OCI-LY3 (cell line): ENCODE results near the gene PXDN.

Experiments used
- H2AFZ ChIP-seq: fragments of 200-600, 300-600 bp; shearing (Covaris generic); 2 replicates; pipeline ENCODE4 v1.6.0; 2014; ENCODE audit warnings: antibody characterized with exemption, low read depth, low read length
- H3K27ac ChIP-seq: fragments of 200-600, 300-600 bp; sonication (generic); 2 replicates; pipeline ENCODE4 v1.5.1; 2014; ENCODE audit warnings: mild to moderate bottlenecking, low read length, moderate library complexity, mixed read lengths
- H3K27me3 ChIP-seq: fragments of 200-600, 300-600 bp; sonication (generic); 2 replicates; pipeline ENCODE4 v1.6.1; 2014; ENCODE audit warnings: low read depth, low read length, mixed read lengths
- H3K36me3 ChIP-seq: fragments of 200-600, 300-600 bp; sonication (generic); replicated peaks from 2 replicates; pipeline ENCODE3; 2014; ENCODE audit warnings: low read depth, low read length, mixed read lengths
- H3K4me1 ChIP-seq: fragments of 300-600, 200-600 bp; sonication (generic); 2 replicates; pipeline ENCODE4 v1.6.1; 2014; ENCODE audit warnings: low read length, mixed read lengths
- H3K4me2 ChIP-seq: fragments of 200-600, 300-600 bp; sonication (generic); 2 replicates; pipeline ENCODE4 v1.6.1; 2014; ENCODE audit warnings: low read length, mixed read lengths
- H3K4me3 ChIP-seq: fragments of 300-600, 200-600 bp; sonication (generic); 2 replicates; pipeline ENCODE4 v1.5.1; 2014; ENCODE audit warnings: antibody characterized with exemption, mild to moderate bottlenecking, low read length, moderate library complexity
- H3K79me2 ChIP-seq: fragments of 300-600, 200-600 bp; shearing (Covaris generic); 2 replicates; pipeline ENCODE4 v1.6.1; 2014; ENCODE audit warnings: mild to moderate bottlenecking, low read length, mixed read lengths
- H3K9ac ChIP-seq: fragments of 300-600, 200-600 bp; shearing (Covaris generic); 2 replicates; pipeline ENCODE4 v1.6.0; 2014; ENCODE audit warnings: mild to moderate bottlenecking, low read length, moderate library complexity
- H3K9me3 ChIP-seq: fragments of 200-600, 300-600 bp; shearing (Covaris generic); 2 replicates; pipeline ENCODE4 v1.6.1; 2014; ENCODE audit warnings: low read length, mixed read lengths; ENCODE audit not compliant: insufficient read depth
- H4K20me1 ChIP-seq: fragments of 200-600, 300-600 bp; sonication (generic); 2 replicates; pipeline ENCODE4 v1.6.1; 2016; ENCODE audit warnings: low read length, mixed read lengths; ENCODE audit not compliant: insufficient read depth
- EZH2phosphoT487 ChIP-seq: fragments of 200-600 bp; shearing (Covaris generic); IDR thresholded peaks from 2 replicates; pipeline ENCODE4 v1.6.1; 2018; ENCODE audit warnings: antibody characterized with exemption, mixed run types, low read depth
- TF ChIP-seq, protein P1 (sequence below): fragments of 200-600, 300-600 bp; sonication (generic); IDR thresholded peaks from 2 replicates; pipeline ENCODE4 v1.5.1; 2014; ENCODE audit warnings: antibody characterized with exemption, low read length, low read depth

PXDN gene

DNA sequence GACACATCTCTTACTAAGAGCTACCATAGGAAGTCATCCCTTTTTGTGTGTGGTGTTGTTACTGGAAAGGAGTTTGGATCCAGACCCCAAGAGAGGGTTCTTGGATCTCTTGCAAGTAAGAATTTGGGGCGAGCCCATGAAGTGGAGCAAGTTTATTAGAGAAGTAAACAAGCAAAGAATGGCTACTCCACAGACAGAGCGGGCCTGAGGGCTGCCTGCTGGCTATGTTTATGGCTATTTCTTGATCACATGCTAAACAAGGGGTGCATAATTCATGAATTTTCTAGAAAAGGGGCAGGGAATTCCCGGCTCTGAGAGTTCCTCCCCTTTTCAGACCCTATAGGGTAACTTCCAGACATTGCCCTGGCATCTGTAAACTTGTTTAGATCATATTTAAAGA lies 30.6 kb upstream of the PXDN start:
- no peak overlapping the region for H2AFZ ChIP-seq
- no peak overlapping the region for H3K9ac ChIP-seq
- no peak overlapping the region for H3K27ac ChIP-seq
- no peaks in the 10 kb centered on the region for H4K20me1 ChIP-seq
- H3K4me3 ChIP-seq, result no peak overlapping the region
- TF ChIP-seq EZH2phosphoT487, result no peak
- H3K27me3 ChIP-seq, result peaks cover 14% of the 10 kb centered on the region
- H3K9me3 ChIP-seq, result no peaks in the 10 kb centered on the region
- no peak overlapping the region for H3K4me2 ChIP-seq
- no peaks in the 10 kb centered on the region for H3K79me2 ChIP-seq
- H3K4me1 ChIP-seq, result peaks cover 2% of the 10 kb centered on the region
- no peaks in the 10 kb centered on the region for H3K36me3 ChIP-seq

DNA sequence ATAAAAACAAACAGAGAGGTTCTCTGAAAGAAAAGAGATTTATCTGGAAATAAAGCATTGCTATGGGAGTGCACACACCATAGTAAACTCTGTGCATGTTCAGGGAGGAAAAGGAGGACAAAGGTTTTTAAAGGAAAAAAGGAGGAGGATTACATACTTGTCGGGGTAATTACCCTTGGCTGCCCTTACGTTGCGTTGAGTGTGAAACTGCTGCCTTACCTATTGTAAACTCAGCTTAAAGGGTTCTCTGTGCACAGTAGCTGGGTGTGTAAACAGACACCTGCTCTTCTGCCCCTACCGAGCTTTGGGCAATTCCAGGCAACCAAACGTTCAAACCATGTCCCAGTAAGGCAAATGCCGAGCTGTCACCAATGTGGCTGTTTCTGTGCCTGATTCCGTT lies 29.6 kb upstream of the PXDN start:
- Histone ChIP-seq H3K27ac (no peak overlapping the region), H3K4me3 (no peak overlapping the region), H4K20me1 (no peaks in the 10 kb centered on the region), H3K79me2 (no peaks in the 10 kb centered on the region), H3K4me1 (peaks cover 10% of the 10 kb centered on the region), H2AFZ (no peak overlapping the region), H3K4me2 (no peak overlapping the region), H3K27me3 (peaks cover 12% of the 10 kb centered on the region), H3K36me3 (no peaks in the 10 kb centered on the region), H3K9ac (no peak overlapping the region), H3K9me3 (no peaks in the 10 kb centered on the region)
- no peak for TF ChIP-seq EZH2phosphoT487
- TF ChIP-seq, protein P1, sequence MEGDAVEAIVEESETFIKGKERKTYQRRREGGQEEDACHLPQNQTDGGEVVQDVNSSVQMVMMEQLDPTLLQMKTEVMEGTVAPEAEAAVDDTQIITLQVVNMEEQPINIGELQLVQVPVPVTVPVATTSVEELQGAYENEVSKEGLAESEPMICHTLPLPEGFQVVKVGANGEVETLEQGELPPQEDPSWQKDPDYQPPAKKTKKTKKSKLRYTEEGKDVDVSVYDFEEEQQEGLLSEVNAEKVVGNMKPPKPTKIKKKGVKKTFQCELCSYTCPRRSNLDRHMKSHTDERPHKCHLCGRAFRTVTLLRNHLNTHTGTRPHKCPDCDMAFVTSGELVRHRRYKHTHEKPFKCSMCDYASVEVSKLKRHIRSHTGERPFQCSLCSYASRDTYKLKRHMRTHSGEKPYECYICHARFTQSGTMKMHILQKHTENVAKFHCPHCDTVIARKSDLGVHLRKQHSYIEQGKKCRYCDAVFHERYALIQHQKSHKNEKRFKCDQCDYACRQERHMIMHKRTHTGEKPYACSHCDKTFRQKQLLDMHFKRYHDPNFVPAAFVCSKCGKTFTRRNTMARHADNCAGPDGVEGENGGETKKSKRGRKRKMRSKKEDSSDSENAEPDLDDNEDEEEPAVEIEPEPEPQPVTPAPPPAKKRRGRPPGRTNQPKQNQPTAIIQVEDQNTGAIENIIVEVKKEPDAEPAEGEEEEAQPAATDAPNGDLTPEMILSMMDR, result no peak

DNA sequence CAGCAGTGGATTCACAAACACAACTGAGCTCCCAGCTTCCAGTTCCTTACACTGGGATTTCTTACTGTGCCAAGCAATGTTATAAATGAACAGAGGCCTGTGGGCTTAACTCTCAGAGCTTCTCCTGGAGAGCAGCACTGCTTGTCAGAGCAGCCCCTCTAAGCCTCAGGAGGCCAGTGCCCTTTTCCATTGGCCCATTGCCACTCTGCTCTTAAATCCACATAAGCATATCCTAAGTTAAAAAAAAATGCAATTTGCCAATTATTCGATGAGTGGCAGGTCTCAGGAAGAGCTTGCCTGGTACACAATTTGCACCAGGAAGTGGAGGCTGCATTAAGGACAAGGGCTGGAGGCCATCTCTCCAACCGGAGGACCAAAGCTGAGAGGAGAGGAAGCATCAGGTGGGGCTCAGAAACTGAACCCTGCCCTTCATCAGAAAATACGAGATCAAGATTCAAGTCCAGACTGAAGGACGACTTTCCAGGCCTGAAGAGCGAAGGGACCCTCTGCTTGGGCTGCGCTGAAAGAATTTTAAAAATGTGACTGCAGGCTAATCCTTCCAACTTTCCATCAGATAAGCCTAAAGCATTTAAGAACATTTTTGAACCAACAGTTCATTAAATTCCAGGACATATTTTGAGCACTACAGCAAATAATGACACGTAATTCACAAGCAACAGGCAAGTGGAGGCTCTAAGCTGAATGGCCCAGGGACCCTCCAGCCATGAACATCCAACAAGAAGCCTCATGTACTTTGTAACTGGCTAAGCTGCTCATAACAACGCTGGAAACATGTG lies 28.4 kb upstream of the PXDN start:
- H3K4me2 ChIP-seq, result no peak overlapping the region

DNA sequence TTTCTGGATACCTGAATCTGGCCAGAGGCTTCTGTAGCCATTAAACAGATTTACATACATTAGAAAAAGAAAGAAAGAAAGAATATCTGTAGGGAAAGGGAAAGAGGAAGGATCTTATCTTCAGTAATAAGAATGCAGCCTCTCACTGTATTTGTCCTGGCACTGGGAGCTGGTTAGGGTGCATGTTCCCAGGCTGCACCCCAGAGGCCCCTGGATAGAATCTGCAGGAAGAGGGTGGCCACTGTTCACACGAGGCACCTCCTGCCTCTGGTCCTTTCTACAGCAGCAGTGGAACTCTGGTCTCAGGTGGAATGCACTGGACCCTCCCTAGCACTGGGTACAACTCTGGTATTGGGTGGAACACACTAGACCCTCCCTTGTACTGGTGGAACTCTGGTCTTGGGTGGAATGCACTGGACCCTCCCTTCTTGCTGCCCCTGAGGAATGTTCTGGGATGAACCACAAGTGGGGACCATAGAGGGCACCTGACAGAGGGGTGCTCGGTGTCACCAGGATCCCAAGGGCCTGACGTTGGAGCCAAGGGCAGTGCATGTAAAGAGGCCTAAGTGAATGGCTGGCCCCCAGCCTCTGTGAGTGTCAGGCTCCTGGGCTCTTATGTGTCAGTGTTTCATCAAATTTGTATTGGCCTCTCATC lies 27.4 kb upstream of the PXDN start:
- Histone ChIP-seq H3K4me3 (no peak overlapping the region), H3K9ac (no peak overlapping the region), H3K79me2 (no peaks in the 10 kb centered on the region), H2AFZ (no peak overlapping the region), H3K4me1 (peaks cover 28% of the 10 kb centered on the region), H3K9me3 (no peaks in the 10 kb centered on the region), H3K27me3 (no peaks in the 10 kb centered on the region; the same call in 1 of the 2 replicates), H3K36me3 (no peaks in the 10 kb centered on the region), H4K20me1 (no peaks in the 10 kb centered on the region), H3K4me2 (no peak overlapping the region), H3K27ac (no peak overlapping the region)
- TF ChIP-seq, protein P1, result no peak
- TF ChIP-seq EZH2phosphoT487, result no peak

More for the DNA sequence above, 28.4 kb upstream of the PXDN start:
- no peak overlapping the region for H3K27ac ChIP-seq
- H3K36me3 ChIP-seq, result no peaks in the 10 kb centered on the region
- H2AFZ ChIP-seq, result no peak overlapping the region
- peaks cover 19% of the 10 kb centered on the region for H3K4me1 ChIP-seq
- H3K4me3 ChIP-seq, result no peak overlapping the region
- no peaks in the 10 kb centered on the region for H3K79me2 ChIP-seq
- TF ChIP-seq, protein P1, result no peak
- TF ChIP-seq EZH2phosphoT487, result no peak
- H3K27me3 ChIP-seq, result peaks cover 2% of the 10 kb centered on the region
- H4K20me1 ChIP-seq, result no peaks in the 10 kb centered on the region
- H3K9ac ChIP-seq, result no peak overlapping the region
- no peaks in the 10 kb centered on the region for H3K9me3 ChIP-seq
